G401 (cell line): ENCODE results near the gene EYA4. TPM values are rescaled to one million over a fixed set of nuclear protein-coding genes. Genes with fewer than 3 reads are reported as not detected.
"Not testable (repeated sequence)": the region's sequence is repeated elsewhere in the genome, so short reads cannot be mapped to it uniquely, and the experiment has no call there.

Experiments used
- DNase-seq: peaks from one replicate; pipeline ENCODE4 v3.0.0-alpha.2; 2015; ENCODE audit warnings: low spot score
- in situ Hi-C: cut with HindIII; loops from 2 replicates; pipeline ENCODE4 v1.10.0; 2016; ENCODE audit warnings: low sequenced_read_pairs, mixed read lengths
- total RNA-seq: library from RNA; depleted of rRNA; stranded (reverse); fragments of >200 nt; shearing (Covaris generic); gene quantifications from 2 replicates; pipeline ENCODE4 v1.2.3, GENCODE V29; 2014

EYA4 gene
- total RNA-seq, 1 experiment from 2014 or later: not detected

GRCh38 chr6:133388731-133389130 lies 147.6 kb downstream of the EYA4 start:
- DNase-seq: no peak
- in situ Hi-C loops: no loop called here

DNA sequence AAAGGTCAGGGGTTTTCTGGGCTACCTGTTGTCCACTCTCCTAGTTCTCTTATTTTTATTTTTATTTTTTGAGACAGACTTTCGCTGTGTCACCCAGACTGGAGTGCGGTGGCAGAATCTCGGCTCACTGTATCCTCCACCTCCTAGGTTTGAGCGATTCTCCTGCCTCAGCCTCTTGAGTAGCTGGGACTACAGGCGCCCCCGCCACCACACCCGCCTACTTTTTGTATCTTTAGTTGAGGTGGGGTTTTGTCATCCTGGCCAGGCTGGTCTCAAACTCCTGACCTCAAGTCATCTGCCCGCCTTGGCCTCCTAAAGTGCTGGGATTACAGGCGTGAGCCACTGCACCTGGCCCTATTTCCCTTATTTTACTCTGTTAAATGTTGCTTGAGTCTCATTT lies 149.0 kb downstream of the EYA4 start:
- in situ Hi-C loops: no loop called here
- no peak for DNase-seq

DNA sequence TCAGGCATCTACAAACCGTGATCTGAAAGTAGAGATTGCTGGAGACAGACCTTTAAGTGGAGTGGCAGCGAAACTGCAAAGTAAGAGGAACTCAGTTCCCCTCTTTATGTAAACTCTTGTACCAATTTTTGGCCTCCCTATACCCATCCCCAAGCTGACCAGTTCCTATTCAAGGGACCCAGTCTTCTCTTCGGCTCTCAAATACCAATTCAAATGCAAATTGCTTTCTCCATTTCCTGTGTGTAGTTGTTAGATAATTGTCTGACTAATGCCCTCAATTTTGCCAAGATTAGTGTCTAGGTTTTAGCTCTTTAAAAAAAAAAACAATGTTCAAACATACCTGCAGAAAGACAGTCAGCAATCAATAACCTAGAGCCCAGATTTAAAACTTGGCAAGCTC lies 150.9 kb downstream of the EYA4 start:
- in situ Hi-C loops: no loop called here
- no peak for DNase-seq

DNA sequence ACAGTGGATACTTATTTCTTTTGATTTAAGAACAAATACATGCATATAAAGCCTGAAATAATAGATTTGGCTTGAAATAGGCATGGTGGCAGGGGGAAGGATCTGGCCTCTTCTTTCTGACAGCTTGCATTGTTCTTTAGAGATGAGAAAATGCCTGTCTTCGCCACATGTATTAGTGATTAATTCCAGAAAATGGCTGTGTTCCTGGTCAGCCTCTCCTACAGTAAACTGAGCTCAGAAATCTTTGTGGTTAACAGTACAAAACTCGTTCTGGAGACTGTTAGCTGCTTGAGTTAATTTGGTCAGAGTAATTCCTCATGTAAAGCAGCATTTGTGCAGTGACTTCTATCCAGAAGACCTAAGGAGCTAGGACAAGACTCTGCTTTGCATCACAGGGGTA lies 151.5 kb downstream of the EYA4 start:
- DNase-seq: no peak
- in situ Hi-C loops: no loop called here

GRCh38 chr6:133393891-133394290 lies 152.7 kb downstream of the EYA4 start:
- in situ Hi-C loops: no loop called here
- DNase-seq: no peak

DNA sequence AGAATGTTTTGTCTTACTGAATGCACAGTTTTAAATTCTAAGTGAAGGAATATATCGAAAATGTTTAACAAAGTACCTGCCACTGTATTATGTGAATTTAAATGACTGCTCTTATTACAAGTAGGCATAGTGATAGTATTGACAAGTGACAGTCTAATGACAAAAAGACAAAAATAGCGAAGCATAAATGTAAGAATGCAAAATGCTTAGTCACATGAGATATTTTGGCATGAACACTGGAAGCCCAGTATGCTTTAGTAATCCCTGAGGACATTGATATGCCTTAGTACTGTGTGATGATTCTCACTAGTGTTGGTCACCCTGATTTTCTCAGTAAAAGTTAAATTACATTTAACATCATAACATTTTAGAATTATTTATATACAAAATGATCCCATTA lies 153.5 kb downstream of the EYA4 start:
- in situ Hi-C loops: no loop called here
- DNase-seq: no peak

- no peak for DNase-seq
- in situ Hi-C loops: no loop called here
These were observed 155.3 kb downstream of the EYA4 start for GRCh38 chr6:133396233-133396983.

- in situ Hi-C loops: no loop called here
- DNase-seq: no peak
These were observed 155.8 kb downstream of the EYA4 start for GRCh38 chr6:133396984-133397348.

DNA sequence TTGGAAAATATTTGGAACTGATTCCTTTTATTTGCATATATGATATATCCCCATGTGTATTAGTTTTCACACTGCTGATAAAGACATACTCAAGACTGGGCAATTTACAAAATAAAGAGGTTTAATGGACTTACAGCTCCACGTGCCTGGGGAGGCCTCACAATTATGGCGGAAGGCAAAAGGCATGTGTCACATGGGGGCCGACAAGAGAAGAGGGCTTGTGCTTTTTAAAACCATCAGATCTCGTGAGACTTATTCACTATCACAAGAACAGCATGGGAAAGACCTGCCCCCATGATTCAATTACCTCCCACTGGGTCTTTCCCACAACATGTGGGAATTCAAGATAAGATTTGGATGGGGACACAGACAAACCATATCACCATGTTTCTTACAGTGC lies 156.4 kb downstream of the EYA4 start:
- DNase-seq, in situ Hi-C loops: not testable (repeated sequence)

DNA sequence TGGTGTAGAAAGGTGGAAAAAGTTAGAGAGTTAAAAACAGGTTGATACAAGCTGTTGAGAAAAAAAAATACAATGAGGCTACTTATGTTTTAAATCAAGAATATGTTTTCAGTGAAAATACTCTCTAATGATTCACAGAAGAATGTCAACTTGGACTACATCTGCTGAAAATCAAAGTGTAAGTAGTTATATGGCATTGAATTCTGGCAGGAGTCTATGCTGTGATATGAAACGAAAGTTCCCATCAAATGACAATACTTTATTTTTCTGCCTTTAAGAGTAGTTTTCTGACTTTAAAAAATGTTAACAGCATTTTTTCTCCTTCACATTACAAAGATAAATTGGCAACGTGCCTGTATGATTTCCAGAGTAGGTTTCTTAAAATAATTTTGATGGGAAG lies 158.3 kb downstream of the EYA4 start:
- in situ Hi-C loops: no loop called here
- no peak for DNase-seq

DNA sequence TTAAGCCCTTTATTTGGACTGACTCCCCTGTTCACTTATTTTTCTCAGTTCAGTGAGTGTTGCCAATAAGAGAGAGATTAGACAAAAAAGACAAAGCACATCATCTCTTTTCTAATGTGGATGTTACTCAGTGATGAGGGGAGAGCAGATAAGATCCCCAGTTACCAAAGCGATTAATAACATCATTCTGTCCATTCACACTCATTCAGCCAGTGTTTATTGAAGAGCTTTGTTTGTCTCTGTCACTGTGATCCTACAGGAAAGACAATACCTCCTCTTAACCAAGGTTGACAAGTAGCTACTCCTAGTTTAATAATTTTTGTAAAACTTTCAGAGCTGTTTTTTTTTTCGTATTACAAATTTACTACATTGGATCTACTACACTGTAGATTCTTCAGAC lies 163.0 kb downstream of the EYA4 start:
- DNase-seq: no peak
- in situ Hi-C loops: no loop called here

DNA sequence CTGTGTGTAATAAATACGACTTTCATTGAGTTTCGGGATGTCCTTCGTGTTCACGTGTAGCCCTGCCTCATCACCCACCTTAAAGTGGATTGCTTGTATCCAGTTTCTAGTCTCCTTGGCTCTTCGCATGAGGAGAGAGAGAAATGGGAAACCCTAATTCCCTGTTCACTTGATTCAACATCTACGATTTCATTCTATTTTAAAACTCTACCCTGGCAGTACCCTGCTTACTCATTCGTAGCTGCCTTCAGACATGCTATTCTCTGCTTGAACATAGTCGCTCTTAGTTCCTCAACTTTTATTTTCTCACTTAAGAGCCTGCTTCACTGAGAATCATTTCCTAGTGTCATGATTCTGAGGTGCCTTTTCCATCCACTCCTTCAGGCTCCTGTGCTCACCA lies 163.6 kb downstream of the EYA4 start:
- in situ Hi-C loops: no loop called here
- DNase-seq: no peak

DNA sequence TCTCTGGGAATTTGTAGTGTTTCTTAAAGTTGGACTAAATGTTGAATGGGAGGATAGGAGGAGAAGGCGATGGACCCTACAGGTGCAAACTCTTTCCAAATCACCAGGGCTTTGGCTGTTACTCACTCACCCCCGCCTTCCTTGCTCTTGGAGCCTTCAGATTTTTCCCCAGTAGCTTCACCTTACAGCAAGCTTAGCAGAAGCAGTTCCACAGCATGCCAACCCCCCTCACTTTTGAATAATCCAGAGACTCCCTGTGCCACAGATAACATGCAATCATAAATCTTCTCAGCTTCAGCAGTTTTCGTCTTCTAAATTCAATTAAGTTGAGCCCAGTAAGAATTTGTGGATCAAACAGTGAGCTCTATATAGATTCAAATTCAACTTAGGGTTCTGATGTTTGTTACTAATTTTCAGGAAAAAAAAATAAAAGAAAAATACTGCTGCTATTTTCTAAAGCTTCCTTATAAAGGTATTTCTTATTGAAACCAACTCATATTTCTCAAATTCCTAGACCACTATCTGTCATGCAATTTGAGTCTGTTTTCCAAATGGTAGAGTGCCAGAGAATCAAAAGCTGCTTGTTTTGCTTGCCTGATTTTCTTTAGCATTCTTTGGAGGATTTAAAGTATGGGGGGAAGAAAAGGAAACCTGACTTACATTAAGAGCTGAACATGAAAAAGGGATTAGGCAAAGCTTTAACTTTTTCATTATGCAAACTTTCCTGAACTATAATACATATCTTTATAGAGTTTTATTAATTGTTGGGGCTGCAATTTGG lies 166.4 kb downstream of the EYA4 start:
- no peak for DNase-seq
- in situ Hi-C loops: no loop called here

GRCh38 chr6:133408132-133408531 lies 167.0 kb downstream of the EYA4 start:
- in situ Hi-C loops: no loop called here

DNA sequence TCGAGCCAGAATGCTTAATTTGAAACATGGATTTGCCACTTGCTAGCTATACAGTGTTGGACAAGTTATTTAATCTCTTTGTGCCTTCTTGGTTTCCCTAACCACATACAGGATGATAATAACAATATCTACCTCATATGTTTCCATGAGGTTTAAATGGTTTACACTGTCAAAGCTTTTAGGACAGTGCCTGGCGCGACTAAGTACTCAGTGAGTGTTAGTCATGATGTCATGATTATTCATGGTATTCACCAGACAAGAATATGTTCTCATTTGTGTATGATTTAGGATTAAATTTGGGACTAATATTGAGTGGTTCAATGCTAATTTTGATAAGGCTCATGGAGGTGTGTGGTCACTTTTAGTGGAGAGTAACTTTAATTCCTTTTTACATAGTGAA lies 167.4 kb downstream of the EYA4 start:
- DNase-seq: no peak
- in situ Hi-C loops: no loop called here

More at GRCh38 chr6:133408132-133408531, 167.0 kb downstream of the EYA4 start:
- DNase-seq: no peak

DNA sequence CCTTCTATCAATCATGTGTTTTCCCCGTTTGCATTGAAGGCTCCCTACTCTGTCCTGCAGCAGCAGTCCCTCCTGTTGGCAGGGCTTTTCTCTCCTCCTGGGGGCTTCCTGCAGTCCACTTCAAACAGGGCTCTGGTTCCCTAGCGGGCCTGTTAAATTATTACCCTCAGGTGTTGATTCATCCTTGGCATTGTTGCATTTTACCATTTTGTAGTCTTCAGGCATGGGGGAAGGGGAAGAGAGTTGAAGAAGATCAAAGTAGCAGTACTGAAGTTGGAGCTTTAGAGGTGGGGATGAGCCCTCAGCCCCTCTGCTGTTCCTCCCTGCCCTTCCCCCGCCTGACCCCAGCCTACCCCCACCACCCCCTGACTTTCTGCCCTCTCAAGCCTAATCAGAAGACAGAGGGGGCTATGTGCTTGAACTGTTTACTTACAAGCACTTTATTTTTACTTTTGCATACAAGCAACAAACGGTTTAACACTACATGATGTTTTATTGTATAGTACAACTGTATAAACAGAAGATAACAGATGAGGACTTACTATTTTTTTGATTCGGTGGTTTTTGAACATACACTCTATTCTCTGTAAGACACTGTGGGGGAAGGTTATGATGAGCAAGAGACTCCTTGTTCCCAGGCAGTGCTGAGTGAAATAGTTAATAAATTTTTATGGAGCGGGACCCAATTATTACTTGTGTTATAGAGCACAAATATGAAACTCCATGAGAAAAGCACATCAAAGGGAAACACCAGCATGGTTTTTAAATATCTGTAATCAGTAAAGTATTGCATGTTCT lies 169.7 kb downstream of the EYA4 start:
- no peak for DNase-seq
- in situ Hi-C loops: no loop called here

GRCh38 chr6:133411757-133412156 lies 170.6 kb downstream of the EYA4 start:
- in situ Hi-C loops: no loop called here
- DNase-seq: no peak

DNA sequence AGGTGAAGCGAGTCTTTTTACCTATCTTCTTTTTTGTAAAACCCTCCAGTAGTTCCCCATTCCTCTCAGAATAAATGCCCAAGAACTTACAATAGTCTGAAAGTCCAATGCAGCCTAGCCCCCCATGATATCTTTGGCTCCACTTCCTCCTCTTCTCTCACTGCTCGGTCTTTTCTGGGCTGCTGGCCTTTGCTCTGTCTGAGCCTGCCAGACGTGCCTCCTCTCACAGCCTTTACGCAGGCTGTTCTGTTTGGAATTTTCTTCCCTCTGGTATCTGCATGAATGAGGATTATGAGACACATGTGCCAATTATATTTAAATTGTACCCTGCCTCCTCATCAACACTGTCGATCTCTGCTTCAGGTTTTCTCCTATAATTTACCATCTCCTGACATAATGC lies 174.1 kb downstream of the EYA4 start:
- no peak for DNase-seq
- in situ Hi-C loops: no loop called here

GRCh38 chr6:133418108-133418507 lies 177.0 kb downstream of the EYA4 start:
- in situ Hi-C loops: no loop called here
- DNase-seq: no peak

DNA sequence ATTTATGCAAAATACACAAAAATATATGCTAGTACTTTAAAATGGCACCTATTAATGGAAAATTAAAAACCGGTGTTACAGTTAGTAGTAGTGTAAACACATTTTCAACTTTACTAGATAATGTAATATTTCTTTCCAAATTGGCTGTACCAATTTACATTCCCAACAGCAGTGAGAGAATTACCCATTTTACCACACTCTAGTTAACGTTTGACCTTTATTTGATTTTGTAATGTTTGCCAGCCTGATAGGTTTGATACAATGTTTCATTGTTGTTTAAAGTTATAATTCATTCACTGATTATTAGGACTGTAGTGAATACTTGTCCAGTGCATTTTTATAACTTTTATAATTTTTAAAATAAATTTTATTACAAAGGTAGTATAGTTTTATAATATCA lies 182.1 kb downstream of the EYA4 start:
- DNase-seq: no peak
- in situ Hi-C loops: no loop called here
